H1 (cell line): ENCODE measurements around the gene HP1BP3. TPM values are rescaled to one million over a fixed set of nuclear protein-coding genes. Genes with fewer than 3 reads are reported as not detected.

ENCODE experiments used
- CTCF ChIA-PET: fragments of 300-600 bp; sonication (Branson Sonifier 250); formaldehyde crosslinking; loops from one replicate; lab custom pipeline; 2021; ENCODE audit not compliant: partially characterized antibody; lab: Charles Lee
- POLR2A ChIA-PET: fragments of 300-600 bp; sonication (Branson Sonifier 250); formaldehyde crosslinking; loops from one replicate; lab custom pipeline; 2021; ENCODE audit warnings: inconsistent platforms; ENCODE audit not compliant: partially characterized antibody; lab: Charles Lee
- DNase-seq, 2 experiments: peaks; one replicate each; pipeline versions ENCODE4 v3.0.0 to v3.0.0-alpha.2; 2010 to 2022; ENCODE audit warnings: low spot score in 2 of 2, low read depth in 1 of 2, mixed read lengths in 1 of 2
- FAIRE-seq: peaks from 2 replicates; lab custom pipeline; 2011; peaks lifted over from hg19 to GRCh38; lab: Jason Lieb, UNC
- H2AFZ ChIP-seq: 2 replicates; pipeline ENCODE4 v1.8.1; 2012; ENCODE audit warnings: low read length, inconsistent platforms
- H2AK5ac ChIP-seq: 2 replicates; pipeline ENCODE4 v1.6.1; 2013; ENCODE audit warnings: low read depth, low read length
- H2BK120ac ChIP-seq: replicated peaks from 2 replicates; pipeline ENCODE3; 2013; ENCODE audit warnings: low read depth, low read length, inconsistent platforms
- H2BK12ac ChIP-seq: 2 replicates; pipeline ENCODE4 v1.6.1; 2013; ENCODE audit warnings: low read depth, low read length
- H2BK15ac ChIP-seq: 2 replicates; pipeline ENCODE4 v1.6.1; 2013; ENCODE audit warnings: low read length
- H2BK20ac ChIP-seq: 2 replicates; pipeline ENCODE4 v1.6.1; 2013; ENCODE audit warnings: low read length
- H2BK5ac ChIP-seq: 2 replicates; pipeline ENCODE4 v1.6.1; 2013; ENCODE audit warnings: low read depth, low read length
- H3K14ac ChIP-seq: 2 replicates; pipeline ENCODE4 v1.6.1; 2013; ENCODE audit warnings: inconsistent platforms; ENCODE audit not compliant: insufficient read length
- H3K18ac ChIP-seq: 2 replicates; pipeline ENCODE4 v1.6.1; 2013; ENCODE audit warnings: low read length; ENCODE audit errors: extremely low read depth
- H3K23ac ChIP-seq: 2 replicates; pipeline ENCODE4 v1.6.1; 2013; ENCODE audit warnings: inconsistent platforms; ENCODE audit not compliant: insufficient read length
- H3K23me2 ChIP-seq: 2 replicates; pipeline ENCODE4 v1.6.1; 2013; ENCODE audit warnings: low read depth, low read length
- H3K27ac ChIP-seq: 2 replicates; pipeline ENCODE4 v1.6.1; 2011; ENCODE audit warnings: low read depth, low read length, inconsistent platforms
- H3K27me3 ChIP-seq, 4 experiments: replicated peaks in 1 of 4; 1 replicate in 1 of 4; 2 replicates in 3 of 4; pipeline versions ENCODE4 v1.6.1 to v1.8.1; 2011 to 2013; ENCODE audit warnings: low read length in 3 of 4, mild to moderate bottlenecking in 3 of 4, inconsistent platforms in 2 of 4, mixed read lengths in 2 of 4, moderate library complexity in 1 of 4; ENCODE audit not compliant: control insufficient read depth in 3 of 4, insufficient read depth in 3 of 4; ENCODE audit errors: extremely low read depth in 1 of 4
- H3K36me3 ChIP-seq, 4 experiments: 2 replicates each; pipeline versions ENCODE4 v1.6.1 to v1.8.1; 2011 to 2013; ENCODE audit warnings: mild to moderate bottlenecking in 4 of 4, low read length in 3 of 4, moderate library complexity in 2 of 4, control low read depth in 1 of 4, inconsistent platforms in 1 of 4; ENCODE audit not compliant: insufficient read depth in 4 of 4, control insufficient read depth in 2 of 4
- H3K4ac ChIP-seq: replicated peaks from 2 replicates; pipeline ENCODE3; 2013; ENCODE audit warnings: low read length, low read depth, mixed read lengths, inconsistent platforms; ENCODE audit not compliant: insufficient read length
- H3K4me1 ChIP-seq, 4 experiments: replicated peaks in 1 of 4; 1 replicate in 1 of 4; 2 replicates in 3 of 4; pipeline versions ENCODE4 v1.6.1 to v1.8.1; 2011 to 2013; ENCODE audit warnings: low read length in 3 of 4, inconsistent platforms in 2 of 4, mixed read lengths in 1 of 4; ENCODE audit not compliant: insufficient read depth in 4 of 4, control insufficient read depth in 3 of 4
- H3K4me2 ChIP-seq, 2 experiments: 2 replicates each; pipeline versions ENCODE4 v1.6.1 to v1.8.1; 2011 to 2013; ENCODE audit warnings: low read depth in 2 of 2, low read length in 2 of 2, control low read depth in 1 of 2, inconsistent platforms in 1 of 2, mild to moderate bottlenecking in 1 of 2; ENCODE audit not compliant: insufficient read depth in 1 of 2
- H3K4me3 ChIP-seq, 4 experiments: fragments of 200-600, 300-600 bp in 1 of 4; sonication (generic), shearing (Covaris generic), sonication (Bioruptor Twin) in 1 of 4; 2 replicates each; pipeline versions ENCODE4 v1.5.1 to v1.8.1; 2011 to 2016; ENCODE audit warnings: low read length in 4 of 4, low read depth in 3 of 4, control low read depth in 2 of 4, inconsistent platforms in 2 of 4, mild to moderate bottlenecking in 2 of 4, mixed read lengths in 1 of 4, moderate library complexity in 1 of 4; ENCODE audit not compliant: insufficient read depth in 2 of 4; ENCODE audit errors: extremely low read depth in 1 of 4
- H3K56ac ChIP-seq: replicated peaks from 2 replicates; pipeline ENCODE3; 2013; ENCODE audit warnings: low read depth, mild to moderate bottlenecking, mixed read lengths, low read length, inconsistent platforms; ENCODE audit not compliant: insufficient read length
- H3K79me1 ChIP-seq: 2 replicates; pipeline ENCODE4 v1.6.1; 2013; ENCODE audit warnings: low read depth, low read length, control low read depth
- H3K79me2 ChIP-seq, 2 experiments: 2 replicates each; pipeline versions ENCODE4 v1.6.1 to v1.8.1; 2012 to 2013; ENCODE audit warnings: low read length in 2 of 2, mild to moderate bottlenecking in 2 of 2, inconsistent platforms in 1 of 2; ENCODE audit not compliant: insufficient read depth in 2 of 2, control insufficient read depth in 1 of 2
- H3K9ac ChIP-seq, 4 experiments: replicated peaks in 1 of 4; 1 replicate in 1 of 4; 2 replicates in 3 of 4; pipeline versions ENCODE4 v1.6.1 to v1.8.1; 2011 to 2013; ENCODE audit warnings: low read depth in 3 of 4, low read length in 3 of 4, control low read depth in 2 of 4, mild to moderate bottlenecking in 2 of 4, moderate library complexity in 2 of 4, inconsistent platforms in 1 of 4; ENCODE audit errors: extremely low read depth in 1 of 4
- H3K9me3 ChIP-seq, 2 experiments: 2 replicates each; pipeline versions ENCODE4 v1.6.1 to v1.8.1; 2012 to 2013; ENCODE audit warnings: mild to moderate bottlenecking in 2 of 2, moderate library complexity in 2 of 2, control low read depth in 1 of 2, inconsistent platforms in 1 of 2, low read depth in 1 of 2, low read length in 1 of 2, mixed read lengths in 1 of 2; ENCODE audit not compliant: insufficient read depth in 2 of 2
- H4K20me1 ChIP-seq, 2 experiments: replicated peaks in 1 of 2; 2 replicates each; pipeline versions ENCODE3 to v1.8.1; 2011 to 2013; ENCODE audit warnings: inconsistent platforms in 2 of 2, low read length in 2 of 2, mild to moderate bottlenecking in 1 of 2; ENCODE audit not compliant: insufficient read depth in 2 of 2, control insufficient read depth in 1 of 2
- H4K5ac ChIP-seq: 2 replicates; pipeline ENCODE4 v1.6.1; 2013; ENCODE audit warnings: low read length, low read depth, mixed read lengths, inconsistent platforms; ENCODE audit not compliant: insufficient read length
- H4K8ac ChIP-seq: 2 replicates; pipeline ENCODE4 v1.8.0; 2013; ENCODE audit warnings: mild to moderate bottlenecking, moderate library complexity, low read length, inconsistent platforms; ENCODE audit not compliant: insufficient read depth; ENCODE audit errors: extremely low read depth
- H4K91ac ChIP-seq: replicated peaks from 2 replicates; pipeline ENCODE3; 2013; ENCODE audit warnings: low read length, mixed read lengths, inconsistent platforms; ENCODE audit not compliant: insufficient read length
- BCL11A ChIP-seq, 2 experiments: IDR thresholded peaks; one replicate each; pipeline ENCODE4 v1.6.1; 2011; ENCODE audit warnings: low read depth in 2 of 2, low read length in 2 of 2, mild to moderate bottlenecking in 2 of 2
- EGR1 ChIP-seq: IDR thresholded peaks from 2 replicates; pipeline ENCODE4 v1.6.1; 2011; ENCODE audit warnings: low read depth, low read length, borderline replicate concordance
- SIRT6 ChIP-seq: IDR thresholded peaks from one replicate; pipeline ENCODE4 v1.7.1; 2012; ENCODE audit warnings: low read length, inconsistent platforms
- SP4 ChIP-seq: IDR thresholded peaks from 2 replicates; pipeline ENCODE4 v1.6.1; 2012; ENCODE audit warnings: low read length, inconsistent platforms
- WGBS, 2 experiments: shearing (Covaris generic) in 1 of 2; methylation state at CpG; one replicate each; pipeline versions ENCODE4 v1.1.6 to v1.1.7; 2013 to 2015; ENCODE audit warnings: low lambda C conversion rate in 2 of 2, mixed read lengths in 2 of 2, inconsistent platforms in 1 of 2, low coverage in 1 of 2, missing lambda C conversion rate in 1 of 2; ENCODE audit not compliant: insufficient replicate concordance in 2 of 2, insufficient coverage in 1 of 2, insufficient read length in 1 of 2; ENCODE audit errors: extremely low coverage in 1 of 2, missing lambda C conversion rate in 1 of 2; 5-methylcytosine and 5-hydroxymethylcytosine counted together
- polyA plus RNA-seq, 7 experiments: library from polyadenylated mRNA; depleted of rRNA in 3 of 7; stranded (reverse) in 5 of 7; unstranded in 2 of 7; fragments of >200 nt in 5 of 7; fragments of 200-250 nt in 2 of 7; gene quantifications; 1 replicate in 5 of 7; 2 replicates in 1 of 7; 4 replicates in 1 of 7; pipeline versions ENCODE4 v1.2.1 to v1.2.3, GENCODE V29; 2011 to 2013; ENCODE audit warnings: missing spikeins in 2 of 7, mixed read lengths in 2 of 7
- total RNA-seq: library from RNA; stranded (reverse); fragmentation: NEBNext Ultra II Directional; extraction: Animal tissue kit (Norgen Biotek cat#: 25700); gene quantifications from 2 replicates; pipeline ENCODE4 v1.2.1, GENCODE V29; 2021

Gene HP1BP3
- total and polyA plus RNA-seq, 2 of the 8 experiments (the other 6 are each of a cell fraction or from before 2014, with no cell fraction given): 47.4 to 125 TPM

- no peak overlapping the region for H2BK20ac ChIP-seq
- H2BK120ac ChIP-seq: no peak overlapping the region
- no peaks in the 10 kb centered on the region for H3K4me1 ChIP-seq
- CTCF ChIA-PET: interaction anchor here (0.7 to 1.4 kb wide), 4 partner anchors 21 to 399 kb away, joined by 3 to 6 read pairs (median 3); no protein-coding TSS in a partner anchor
- 100% methylated on average over 1 of the region's 1 CpG; no CpG with 5 or more reads in 1 of the 2 experiments for WGBS, 2 experiments
- H3K9me3 ChIP-seq: no peaks in the 10 kb centered on the region
- H4K5ac ChIP-seq: no peak overlapping the region
- H3K27ac ChIP-seq: no peak overlapping the region
- H3K18ac ChIP-seq: no peak overlapping the region
- POLR2A ChIA-PET: interaction anchor here (1.5 kb wide), 1 partner anchor 43 kb away, joined by 4 read pairs; the partner anchor contains the start of gene HP1BP3
- no peak overlapping the region for H2BK5ac ChIP-seq
- no peak overlapping the region for H2AFZ ChIP-seq
- H3K79me2 ChIP-seq: no peaks in the 10 kb centered on the region
- no peak overlapping the region for H2BK12ac ChIP-seq
- H3K14ac ChIP-seq: no peak overlapping the region
- no peak overlapping the region for H3K4me2 ChIP-seq
- H4K20me1 ChIP-seq: no peaks in the 10 kb centered on the region
- FAIRE-seq (no peak), DNase-seq (no peak)
- H3K23ac ChIP-seq: no peak overlapping the region
- no peak overlapping the region for H3K4ac ChIP-seq
- H3K27me3 ChIP-seq: no peaks in the 10 kb centered on the region
- no peak overlapping the region for H2AK5ac ChIP-seq
- H2BK15ac ChIP-seq: no peak overlapping the region
- H4K8ac ChIP-seq: no peak overlapping the region
- H3K79me1 ChIP-seq: no peaks in the 10 kb centered on the region
- no peaks in the 10 kb centered on the region for H3K23me2 ChIP-seq
- no peak overlapping the region for H3K9ac ChIP-seq
- no peak overlapping the region for H3K56ac ChIP-seq
- H3K4me3 ChIP-seq: no peak overlapping the region
- peaks cover 0 to 16% (median 6%) of the 10 kb centered on the region in 4 experiments; a peak in 5 of 8 replicates for H3K36me3 ChIP-seq
- H4K91ac ChIP-seq: no peak overlapping the region
- TF ChIP-seq BCL11A (IDR thresholded peaks at IDR 0.05; ENCODE audit: low read depth in 2 of 2, low read length in 2 of 2): no peak
- TF ChIP-seq SIRT6: no peak
- no peak for TF ChIP-seq SP4
- TF ChIP-seq EGR1: no peak
Observed at GRCh38 chr1:20829946-20830345, 42.8 kb upstream of the HP1BP3 start.
